Bone marrow (tissue), 2 donors: ENCODE results near the gene DYNLRB1.

ENCODE experiments used
- DNase-seq, 2 donors: peaks; one replicate each; lab custom pipeline; 2025; lab: John Stamatoyannopoulos, UW

The DYNLRB1 gene

DNA sequence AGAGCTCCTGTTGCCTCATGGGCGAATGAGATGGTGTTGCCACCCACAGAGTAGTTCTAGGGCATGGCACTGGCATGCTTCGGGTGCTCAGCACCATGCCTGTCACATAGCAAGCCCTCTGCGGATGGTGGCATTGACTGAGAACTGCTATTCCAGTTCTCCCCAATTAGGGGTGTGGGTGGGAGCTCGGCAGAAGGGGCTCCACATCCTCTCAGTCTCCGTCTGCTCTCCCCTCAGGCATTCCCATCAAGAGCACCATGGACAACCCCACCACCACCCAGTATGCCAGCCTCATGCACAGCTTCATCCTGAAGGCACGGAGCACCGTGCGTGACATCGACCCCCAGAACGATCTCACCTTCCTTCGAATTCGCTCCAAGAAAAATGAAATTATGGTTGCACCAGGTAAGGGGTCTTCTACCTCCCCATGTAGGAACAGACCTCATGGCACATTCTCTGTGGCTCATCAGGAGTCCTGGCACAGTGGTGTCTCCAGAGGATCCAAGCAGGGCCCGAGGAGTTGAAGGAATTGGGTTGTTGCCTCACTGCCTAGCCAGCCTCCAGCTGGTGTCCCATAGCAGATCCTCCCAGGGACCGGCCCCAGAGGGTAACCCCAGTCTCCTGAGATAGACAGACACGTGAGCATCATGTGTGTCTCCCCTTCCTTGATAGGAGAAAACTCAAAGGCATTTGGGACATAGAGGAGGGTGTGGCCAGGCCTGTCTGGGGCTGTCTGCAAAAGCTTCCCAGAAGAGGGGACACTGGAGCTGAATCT is 18.4 kb downstream of the DYNLRB1 start:
- DNase-seq = no peak

DNA sequence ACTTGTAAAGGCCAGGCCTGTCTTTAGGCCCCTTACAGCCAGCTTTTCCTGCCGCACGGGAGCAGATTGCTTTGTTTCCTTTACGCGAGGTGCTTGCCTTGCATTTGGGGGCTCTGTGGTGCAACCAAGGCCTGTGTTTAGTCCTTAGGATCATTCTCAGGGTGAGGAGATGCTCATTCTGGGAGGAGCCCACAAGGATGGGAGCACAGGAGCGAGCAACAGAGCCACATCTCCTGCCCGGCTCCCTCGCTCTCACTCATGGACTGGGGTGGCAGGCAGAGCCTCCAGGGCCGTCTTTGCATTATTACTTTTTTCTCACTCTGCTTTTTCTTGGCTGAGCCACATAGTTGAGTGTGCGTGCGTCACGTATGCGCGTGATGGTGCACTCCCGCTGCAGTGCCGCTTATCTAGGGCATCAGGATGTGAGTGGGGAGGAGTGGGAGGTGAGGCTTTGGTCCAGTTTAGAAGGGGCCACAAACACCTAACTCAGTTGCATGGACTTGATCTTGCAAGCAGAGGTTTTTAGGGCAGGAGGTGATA is 19.1 kb downstream of the DYNLRB1 start:
- DNase-seq = no peak

DNA sequence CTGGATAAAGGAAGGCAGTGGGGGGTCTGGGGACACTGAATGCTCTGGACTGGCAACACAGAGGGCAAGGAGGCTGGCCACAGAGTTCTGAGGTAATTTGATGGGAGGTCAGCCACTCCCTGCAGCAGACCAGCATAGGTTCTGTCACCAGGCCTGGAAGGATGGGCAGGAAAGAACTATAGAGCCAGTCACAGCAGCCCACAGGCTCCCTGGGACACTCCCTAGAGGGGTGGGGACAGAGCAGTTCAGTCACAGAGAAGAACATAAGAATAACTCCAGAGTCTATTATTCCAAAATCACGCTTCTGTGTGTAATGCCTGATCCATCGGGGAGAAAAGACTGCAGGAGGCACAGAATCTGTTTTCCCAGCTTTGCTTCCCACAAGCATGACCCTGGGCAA is 19.6 kb downstream of the DYNLRB1 start:
- no peak for DNase-seq

DNA sequence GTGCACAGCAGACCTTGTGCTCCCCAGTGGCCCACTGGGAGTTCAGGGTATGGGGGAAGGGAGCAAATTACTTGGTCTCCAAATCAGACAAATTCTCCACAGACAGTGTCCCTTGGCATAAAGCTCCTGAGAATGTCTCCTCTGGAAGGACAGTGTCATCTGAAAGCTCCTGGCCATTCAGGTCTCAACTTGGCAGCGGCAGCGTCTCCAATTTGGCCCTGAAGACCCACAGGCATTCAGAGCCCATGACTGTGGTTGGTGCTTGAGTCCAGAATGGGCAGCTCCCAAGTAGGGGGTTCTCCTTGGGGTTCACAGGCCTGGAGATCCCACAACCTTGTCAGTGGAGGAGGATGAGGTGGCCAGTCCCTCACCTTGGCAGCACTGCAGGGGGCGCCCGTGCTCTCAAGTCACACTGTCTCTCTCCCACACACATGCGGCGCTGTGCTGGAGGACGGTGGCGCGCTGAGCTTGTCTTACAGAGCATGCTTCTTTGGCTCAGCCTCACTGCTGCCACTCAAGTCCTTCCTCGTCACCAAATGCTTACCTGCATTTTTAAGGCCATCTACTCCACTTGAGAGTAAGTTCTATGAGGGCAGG is 20.7 kb downstream of the DYNLRB1 start:
- peak in 1 of 2 donors; percentile 33 for DNase-seq

DNA sequence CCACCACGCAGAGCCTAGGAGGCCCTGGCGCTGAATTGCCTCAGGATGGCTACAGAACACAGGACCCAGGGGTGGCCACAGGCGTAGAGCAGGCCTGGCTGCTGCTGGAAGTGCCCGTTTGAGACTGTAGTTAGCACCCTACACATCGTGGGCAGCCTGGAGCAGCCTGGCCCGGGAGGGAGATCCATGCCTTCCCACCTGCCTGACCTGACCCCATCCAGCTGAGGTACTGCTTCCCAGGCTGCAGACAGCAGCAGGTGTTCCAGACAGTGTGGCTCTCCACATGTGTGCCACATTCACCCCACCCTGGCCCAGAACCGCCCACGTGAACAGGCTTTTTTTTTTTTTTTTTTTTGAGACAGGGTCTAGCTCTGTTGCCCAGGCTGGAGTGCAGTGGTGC is 21.4 kb downstream of the DYNLRB1 start:
- no peak for DNase-seq

DNA sequence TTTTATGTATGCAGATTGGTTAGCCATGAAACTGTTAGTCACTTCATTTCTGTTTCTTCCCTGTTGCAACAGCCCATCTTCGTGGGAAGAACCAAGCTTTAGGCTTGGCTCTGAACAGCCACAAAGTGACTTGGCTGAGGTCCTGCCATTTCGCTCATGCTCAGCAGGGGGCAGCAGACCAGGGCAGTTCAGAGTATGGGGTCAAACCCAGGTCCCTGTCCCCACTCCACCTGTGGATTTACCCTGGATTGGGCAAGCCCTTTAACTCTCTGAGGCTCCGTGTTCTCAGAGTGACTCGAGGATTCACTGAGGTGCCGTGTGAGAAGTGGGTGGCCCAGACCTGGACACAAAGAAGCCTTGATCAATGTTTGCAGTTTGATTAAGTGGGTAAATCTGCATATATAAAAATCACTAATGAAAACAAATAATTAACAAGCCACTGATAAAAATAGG is 22.5 kb downstream of the DYNLRB1 start:
- peak; percentile 10 to 20 for DNase-seq

DNA sequence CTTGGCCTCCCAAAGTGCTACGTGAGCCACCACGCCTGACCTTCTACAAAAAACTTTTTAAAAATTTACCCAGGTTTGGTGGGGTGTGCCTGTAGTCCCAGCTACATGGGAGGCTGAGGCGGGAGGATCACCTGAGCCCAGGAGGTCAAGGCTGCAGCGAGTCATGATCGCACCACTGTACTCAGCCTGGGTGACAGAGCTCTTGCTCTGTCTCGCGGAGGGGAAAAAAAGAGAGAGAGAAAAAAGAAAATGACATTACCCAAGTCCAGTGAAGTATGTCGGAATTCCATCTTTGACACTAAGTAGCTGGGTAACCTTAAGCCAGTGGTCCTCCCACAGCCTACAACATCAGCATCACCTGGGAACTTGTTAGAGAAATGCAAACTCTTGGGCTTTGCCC is 23.5 kb downstream of the DYNLRB1 start:
- no peak for DNase-seq

DNA sequence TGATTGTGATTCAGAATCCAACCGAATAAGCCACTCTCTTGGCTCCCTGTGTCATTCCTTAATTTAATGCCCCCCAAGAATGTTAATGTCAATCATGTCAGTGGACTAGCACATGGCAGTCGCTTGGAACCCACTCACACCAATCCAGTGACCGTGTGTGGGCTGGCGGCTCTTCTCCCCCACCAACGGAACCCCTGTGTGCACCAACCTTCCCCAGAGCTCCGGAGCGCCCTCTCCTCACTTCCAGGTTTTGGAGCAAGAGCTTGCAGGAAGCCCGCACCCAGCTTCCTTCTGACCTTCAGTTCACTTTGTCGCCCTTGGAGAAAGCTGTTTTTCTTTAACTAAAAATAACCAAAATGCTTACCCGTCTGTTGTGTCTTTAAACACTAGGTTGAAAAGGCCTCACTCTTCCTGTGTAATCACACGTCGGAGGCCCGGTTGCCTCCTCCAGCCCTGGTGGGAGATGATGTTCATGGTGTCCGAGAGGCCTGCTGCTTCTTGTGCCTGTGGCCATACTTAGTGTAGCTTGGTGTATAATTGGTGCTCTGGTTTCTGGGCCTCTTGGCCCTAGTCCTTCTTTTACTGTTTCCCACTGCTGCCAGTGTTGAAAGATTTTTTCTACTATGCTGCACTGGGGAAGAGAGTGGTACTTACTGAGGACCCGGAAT is 24.5 kb downstream of the DYNLRB1 start:
- DNase-seq = no peak

DNA sequence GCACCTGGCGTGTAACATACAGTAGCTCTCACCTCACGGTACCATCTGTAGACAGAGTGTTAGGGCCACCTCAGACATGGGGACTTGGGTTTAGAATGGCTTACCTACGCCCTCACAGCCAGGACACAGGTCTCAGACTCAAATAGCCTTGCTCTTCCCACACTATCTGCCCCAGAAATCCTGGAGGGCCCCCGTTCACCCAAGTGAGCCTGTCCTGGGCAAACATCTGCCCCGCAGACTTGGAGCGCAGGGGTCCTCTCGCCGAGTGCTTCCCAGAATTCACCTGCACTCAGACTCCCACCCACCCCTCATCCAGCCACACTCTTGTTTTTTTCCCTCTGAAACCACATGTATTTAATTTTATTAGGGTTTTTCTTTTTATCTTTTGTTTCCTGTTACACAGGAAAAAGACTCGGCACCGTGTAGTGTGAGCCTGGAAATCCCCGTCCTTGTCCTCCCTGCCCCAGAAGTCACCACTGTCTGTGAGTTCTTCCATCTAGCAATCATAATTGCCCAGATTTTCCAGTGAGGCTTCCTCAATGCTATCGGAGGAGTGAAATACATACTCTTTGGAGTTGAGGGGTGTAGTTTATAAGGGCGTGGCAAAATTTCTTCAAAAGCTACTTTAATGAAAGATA is 25.2 kb downstream of the DYNLRB1 start:
- no peak for DNase-seq

DNA sequence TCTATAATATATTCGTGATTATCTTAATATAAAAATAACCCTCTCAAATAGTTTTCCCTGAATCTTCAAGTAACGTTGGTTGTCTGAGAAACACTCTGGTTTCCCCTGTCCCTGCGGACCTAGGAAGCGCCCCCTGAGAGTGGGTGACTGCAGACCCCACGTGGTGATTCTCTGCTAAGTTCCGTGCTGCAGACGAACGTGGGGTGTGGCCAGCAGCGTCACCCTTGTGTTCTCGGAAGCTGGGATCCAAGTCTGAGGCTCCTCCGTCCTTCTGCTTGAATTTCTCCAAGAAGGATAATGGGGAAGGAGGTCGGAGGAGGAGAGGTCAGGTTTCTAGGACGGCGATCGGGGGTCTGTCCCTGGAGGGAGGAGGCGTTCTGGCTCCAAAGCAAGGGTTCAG is 25.7 kb downstream of the DYNLRB1 start:
- no peak for DNase-seq

DNA sequence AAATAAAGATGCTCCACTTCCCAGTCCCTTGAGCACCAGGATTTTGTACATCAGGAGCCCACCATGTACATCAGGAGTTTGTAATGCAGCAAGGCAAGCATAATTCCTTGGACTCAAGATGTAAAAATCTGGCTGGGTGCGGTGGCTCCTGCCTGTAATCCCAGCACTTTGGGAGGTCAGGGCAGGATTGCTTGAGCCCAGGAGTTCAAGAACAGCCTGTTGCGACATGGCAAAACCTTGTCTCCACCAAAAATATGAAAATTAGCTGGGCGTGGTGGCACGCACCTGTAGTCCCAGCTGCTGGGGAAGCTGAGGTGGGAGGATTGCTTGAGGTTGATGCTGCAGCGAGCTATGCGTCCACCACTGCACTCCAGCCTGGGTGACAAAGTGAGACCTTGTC is 26.2 kb downstream of the DYNLRB1 start:
- no peak for DNase-seq

DNA sequence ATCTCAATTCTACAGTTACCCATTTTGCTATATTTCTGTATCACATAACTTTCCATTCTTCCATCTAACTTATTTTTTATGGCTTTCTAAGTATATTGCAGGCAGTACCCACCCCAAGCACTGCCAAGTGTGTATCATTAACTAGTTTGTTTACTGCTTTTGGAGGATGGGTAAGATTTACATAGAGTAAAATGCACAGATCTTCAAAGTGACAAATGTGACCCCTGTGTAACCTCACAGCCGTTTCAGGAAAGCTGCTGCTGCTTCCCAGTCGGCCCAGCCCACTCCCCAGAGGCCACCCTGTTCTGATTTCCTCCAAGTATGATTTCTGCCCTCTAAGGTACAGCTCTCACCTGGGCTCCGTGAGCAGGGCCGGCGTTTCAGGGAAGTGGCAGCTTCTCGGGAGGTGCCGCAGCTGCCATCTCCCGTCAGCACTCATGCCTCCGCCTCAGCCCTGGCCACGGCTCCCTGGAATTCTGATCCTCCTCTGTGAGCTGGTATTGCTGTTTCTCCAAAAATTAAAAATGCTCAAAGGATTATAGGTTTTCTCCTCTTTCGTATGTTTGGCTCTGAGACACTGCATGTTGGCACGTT is 27.3 kb downstream of the DYNLRB1 start:
- no peak for DNase-seq

DNA sequence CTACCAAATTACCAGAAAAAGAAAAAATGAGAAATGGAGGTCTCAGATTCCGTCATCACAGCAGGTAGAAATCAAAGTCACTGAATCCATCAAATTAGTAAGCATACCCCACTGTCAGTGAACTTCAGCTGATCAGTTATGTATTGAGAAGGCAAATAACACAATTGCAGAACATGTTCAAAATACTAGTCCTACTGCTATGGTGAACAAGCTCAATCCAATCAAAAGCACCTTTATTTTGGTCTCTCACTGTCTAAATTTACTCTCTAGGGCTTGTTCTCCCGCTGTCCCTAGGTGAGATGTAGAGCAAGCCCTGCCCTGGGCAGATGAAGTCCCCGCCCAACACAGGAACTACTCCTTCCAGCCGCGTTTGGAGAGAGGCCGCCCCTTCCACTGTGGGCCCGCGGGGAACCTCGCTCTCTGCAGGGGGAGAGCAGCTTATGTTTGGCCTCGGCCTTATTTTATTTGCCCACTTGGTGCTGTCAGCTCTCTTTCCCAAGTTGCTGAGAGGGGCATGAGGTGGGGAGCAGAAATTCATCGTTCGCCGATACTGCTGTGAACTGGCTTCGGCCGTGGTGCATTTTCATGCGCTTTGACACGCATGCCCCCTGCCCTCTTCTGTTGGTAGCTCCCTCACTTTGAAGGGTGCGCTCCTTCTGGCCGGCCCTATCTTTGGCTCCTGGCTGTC is 28.0 kb downstream of the DYNLRB1 start:
- no peak for DNase-seq

DNA sequence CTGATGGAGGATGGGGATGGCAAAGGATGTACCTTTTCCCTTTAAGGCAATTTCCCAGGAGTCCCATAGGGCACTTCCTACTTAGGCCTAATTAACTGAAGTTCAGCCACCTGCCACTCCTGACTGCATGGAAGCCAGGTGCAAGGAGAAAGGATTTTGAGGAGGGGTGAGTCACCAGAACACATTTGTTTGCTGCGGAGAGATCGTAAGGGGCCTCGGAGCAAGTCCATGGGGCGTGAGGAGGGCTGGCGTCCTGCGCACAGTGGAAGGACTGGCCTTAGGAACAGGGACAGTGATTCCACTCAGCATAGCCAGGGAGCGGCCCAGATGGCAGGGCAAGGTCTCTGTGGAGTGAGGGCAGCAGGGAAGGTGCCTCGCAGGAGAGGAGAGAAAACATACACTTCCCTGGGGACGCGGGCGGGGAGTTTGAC is 30.5 kb downstream of the DYNLRB1 start:
- no peak for DNase-seq

DNA sequence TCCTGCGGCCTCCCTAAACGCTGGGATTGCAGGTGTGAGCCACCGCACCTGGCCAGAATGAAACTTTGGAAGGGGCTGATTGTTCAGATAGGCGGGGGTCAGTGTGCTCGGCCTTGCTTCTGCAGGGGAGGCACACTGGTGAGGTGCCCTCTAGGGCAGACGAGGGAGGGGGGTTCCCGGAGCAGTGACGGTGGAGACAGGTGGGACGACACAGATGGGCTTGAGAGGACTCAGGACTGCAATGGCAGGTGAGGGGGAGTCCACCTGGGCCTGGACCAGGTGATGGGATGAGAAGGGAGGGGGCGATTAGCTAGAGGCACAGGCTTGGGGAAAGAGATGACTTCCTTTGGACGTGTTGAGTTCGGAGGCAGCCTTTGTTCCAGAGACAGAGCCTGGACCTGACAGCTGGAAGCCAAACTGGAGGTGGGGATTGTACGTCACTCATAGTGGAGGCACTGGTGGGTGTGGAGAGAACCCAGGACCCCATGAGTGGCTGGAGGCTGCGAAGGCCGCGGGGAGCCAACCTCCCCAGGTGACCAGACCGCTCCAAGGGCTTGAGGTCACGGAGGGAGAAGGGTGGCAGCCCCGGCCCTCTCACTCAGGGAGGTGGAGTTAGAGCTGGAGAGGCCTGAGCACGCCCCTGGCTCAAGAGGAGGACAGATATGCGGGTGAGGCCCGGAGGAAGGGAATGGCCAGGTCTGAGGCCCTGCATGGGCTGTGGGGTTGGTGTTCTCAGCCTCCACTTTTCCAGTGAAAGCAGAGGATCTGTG is 31.8 kb downstream of the DYNLRB1 start:
- DNase-seq = no peak

DNA sequence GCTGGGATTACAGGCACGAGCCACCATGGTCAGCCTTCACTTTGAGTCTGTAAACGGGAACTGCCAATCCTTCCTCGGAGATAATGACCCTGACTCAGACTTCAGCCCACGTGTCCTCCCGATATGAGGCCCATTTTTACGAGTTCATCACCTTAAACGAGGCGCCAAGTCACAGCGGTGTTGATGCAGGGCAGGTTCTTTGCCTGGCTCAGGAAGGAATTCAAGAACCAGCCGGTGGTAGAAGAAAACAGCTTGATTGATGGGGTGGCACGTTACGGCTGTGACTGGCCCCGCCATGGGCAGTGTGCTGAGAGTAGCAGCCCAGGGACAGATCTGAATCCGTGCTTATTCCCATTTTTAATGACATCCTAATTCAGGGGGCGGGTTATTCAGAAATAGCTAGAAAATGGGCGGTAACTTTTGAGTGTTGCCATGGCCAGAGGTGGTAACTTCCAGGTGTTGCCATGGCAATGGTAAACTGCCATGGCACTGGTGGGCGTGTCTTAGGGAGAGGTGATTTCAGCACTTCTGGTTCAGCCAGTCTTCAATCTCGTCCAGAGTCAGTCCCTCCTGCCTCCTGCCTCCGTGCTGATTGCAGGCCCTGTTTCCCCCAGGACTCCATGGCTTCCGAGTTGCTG is 33.2 kb downstream of the DYNLRB1 start:
- DNase-seq = no peak

DNA sequence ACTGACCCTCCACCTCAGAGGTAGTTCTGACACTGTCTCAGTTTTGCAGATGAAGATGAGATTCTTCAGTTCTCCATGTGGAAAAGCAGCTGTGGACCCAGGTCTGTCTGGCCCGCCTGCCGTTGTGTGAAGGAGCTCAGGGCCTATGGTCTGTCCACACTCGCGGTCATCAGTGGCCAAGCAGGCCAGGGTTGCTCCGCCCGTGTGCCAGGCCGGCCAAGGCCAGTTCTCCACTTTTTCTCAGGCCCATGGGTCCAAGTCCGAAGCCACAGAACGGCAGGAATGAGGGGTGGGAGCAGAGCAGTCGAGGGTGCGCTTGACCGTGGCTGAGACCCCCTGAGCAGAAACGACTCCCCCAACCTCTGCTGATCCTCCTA is 33.7 kb downstream of the DYNLRB1 start:
- no peak for DNase-seq

DNA sequence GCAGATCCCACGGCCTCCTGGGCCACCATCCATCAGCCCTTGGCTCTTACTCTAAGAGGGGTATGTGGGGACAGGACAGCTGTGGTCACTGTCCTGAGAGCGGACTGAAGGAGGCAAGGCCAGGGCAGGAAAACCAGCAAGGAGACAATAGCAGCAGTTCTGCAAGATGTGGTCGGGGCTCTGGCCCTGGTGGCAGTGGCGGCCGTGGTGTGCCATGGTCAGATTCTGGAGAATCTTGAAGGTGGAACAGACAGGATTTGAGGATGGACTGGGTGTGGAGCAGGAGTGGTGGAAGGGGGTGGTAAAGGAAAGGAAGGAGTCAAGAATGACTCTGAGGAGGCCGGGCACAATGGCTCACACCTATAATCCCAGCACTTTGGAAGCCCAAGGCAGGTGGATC is 36.3 kb downstream of the DYNLRB1 start:
- DNase-seq = no peak

DNA sequence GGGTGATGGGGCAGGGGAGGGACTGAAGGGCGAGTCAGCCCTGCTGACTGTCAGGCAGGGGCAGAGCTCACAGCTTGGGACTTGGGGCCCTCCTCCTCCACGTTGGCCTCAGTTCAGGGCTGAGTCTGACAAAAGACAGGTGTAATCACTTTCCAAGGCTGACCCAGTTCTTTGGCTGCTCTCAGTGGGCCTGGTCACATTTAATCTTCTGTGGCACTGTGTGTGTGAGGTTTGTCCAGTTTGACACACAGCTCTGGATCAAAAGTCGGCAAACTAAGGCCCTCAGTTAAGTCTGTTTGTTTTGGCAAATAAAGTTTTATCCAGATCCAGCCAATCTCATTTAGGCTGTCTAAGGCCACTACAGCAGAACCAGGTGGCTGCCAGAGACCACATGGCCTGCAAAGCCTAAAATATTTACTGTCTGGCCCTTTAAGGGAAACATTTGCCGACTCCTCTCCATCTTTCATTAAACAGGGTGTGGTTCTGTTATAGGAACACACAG is 37.2 kb downstream of the DYNLRB1 start:
- DNase-seq = no peak

DNA sequence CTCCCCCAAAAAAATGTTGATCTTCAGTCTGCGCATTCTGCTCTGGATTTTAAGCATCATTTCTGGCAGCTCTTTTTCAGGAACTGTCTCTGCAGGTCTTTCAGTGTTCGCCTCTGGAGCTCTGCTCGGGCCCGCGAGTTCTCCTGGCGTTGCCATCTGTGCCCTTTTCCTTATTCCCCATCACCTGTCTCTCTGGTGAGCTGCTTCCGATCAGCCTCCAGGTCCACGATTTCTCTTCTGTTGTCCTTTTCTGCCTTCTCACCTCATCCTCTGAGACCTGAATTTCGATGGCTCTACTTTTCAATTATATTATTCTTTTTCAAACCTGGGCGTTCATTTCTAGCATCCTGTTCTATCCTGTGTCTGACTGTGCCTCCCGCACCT is 41.7 kb downstream of the DYNLRB1 start:
- no peak for DNase-seq
